Lower leg skin (tissue), 3 donors: ENCODE results near the gene E2F1.

ENCODE experiments used
- POLR2A ChIP-seq, 2 donors: fragments of 450-650 bp; IDR thresholded peaks; one replicate each; pipeline ENCODE4 v1.6.1; 2016 to 2017; ENCODE audit warnings: antibody characterized with exemption in 2 of 2, mild to moderate bottlenecking in 1 of 2, moderate library complexity in 1 of 2
- TF ChIP-seq, protein P1 (sequence below), 3 donors: fragments of 450-650 bp; IDR thresholded peaks; one replicate each; pipeline ENCODE4 v1.5.1; 2016; ENCODE audit warnings: antibody characterized with exemption in 3 of 3, mild to moderate bottlenecking in 3 of 3, moderate library complexity in 2 of 3

DNA sequence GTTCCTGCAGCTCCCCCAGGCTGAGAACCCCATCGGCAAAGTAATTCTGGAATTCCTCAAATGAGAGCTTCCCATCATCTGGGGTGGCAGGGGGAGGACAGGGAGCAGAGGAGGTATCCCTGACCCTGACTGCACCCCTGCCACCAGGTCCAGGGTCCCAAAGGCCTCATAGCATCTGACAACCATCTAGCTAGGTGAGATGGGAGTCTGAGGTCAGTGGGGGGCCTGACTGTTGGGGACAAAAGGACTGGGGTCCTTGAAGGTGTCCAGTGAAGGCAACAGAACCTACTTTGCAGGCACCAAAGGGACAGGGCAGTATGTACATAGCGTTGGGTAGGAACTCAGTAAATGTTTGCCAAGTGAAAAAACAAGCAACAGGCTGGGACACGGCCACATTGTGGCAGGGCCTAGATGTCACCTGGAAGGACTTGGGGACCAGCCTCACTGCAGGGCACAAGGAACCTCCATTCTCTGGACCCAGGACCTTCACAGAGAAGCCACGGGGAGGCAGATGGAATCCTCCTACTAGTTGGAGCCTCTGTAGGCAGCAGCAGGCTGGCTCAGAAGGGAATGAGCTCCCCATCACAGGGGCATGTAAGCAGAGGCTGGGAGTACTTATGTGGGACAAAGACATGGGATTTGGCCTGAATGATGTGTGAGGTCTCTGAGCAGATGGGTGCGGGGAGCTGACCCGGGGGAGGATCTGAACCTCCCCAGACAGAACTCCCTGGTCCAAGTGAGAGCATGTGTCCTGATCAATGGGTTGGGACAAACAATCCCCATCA, 15.3 kb downstream of the E2F1 start:
- TF ChIP-seq, protein P1, sequence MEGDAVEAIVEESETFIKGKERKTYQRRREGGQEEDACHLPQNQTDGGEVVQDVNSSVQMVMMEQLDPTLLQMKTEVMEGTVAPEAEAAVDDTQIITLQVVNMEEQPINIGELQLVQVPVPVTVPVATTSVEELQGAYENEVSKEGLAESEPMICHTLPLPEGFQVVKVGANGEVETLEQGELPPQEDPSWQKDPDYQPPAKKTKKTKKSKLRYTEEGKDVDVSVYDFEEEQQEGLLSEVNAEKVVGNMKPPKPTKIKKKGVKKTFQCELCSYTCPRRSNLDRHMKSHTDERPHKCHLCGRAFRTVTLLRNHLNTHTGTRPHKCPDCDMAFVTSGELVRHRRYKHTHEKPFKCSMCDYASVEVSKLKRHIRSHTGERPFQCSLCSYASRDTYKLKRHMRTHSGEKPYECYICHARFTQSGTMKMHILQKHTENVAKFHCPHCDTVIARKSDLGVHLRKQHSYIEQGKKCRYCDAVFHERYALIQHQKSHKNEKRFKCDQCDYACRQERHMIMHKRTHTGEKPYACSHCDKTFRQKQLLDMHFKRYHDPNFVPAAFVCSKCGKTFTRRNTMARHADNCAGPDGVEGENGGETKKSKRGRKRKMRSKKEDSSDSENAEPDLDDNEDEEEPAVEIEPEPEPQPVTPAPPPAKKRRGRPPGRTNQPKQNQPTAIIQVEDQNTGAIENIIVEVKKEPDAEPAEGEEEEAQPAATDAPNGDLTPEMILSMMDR (IDR thresholded peaks at IDR 0.05) = no peak
- TF ChIP-seq POLR2A (IDR thresholded peaks at IDR 0.05) = no peak
